ENCODE results near the gene CRYGN.

The CRYGN gene

DNA sequence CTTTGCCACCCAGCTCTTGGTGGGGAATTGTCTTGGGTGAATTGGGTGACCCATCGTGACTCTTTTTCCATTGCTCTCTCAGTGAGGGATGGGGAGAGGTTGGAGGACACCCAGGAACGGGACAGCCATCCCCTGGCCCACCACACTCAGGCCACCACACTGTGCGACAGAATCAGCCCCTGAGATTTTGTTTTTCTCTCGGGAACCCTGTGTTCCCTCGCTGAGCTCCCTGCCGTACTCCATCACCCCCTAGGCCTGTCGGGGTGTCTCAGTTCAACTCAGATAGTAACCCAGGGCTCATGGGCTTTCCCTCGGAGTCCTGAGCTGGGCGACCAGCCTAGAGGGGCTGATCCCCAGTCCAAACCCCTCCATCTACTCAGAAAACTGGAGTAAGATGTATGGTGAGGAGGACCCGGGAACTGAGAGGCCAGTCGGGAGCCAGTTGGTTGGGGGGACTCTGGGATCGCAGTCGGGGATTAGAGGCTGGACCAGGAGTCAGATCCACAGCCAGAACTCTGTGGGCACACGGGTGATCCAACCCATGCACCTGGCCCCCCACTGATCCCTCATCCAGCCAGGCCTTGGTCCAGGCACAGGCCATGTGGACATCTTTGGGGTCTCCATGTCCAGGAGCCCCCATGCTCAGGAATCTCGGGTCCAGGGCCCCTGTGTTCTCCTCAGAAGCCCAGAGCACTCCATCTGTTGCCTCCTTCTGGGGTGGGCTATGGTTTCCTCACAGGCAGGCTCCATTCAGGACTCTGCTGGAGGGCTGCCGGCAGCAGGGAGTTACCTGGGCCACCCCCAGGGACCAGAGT, 9.3 kb downstream of the CRYGN start:
- no peak for TF ChIP-seq POLR2AphosphoS5 (IDR thresholded peaks at IDR 0.05; ENCODE audit: low read depth, low read length)
- no peak for TF ChIP-seq SIN3A (IDR thresholded peaks at IDR 0.05; ENCODE audit: borderline replicate concordance, insufficient read depth, low read length)

DNA sequence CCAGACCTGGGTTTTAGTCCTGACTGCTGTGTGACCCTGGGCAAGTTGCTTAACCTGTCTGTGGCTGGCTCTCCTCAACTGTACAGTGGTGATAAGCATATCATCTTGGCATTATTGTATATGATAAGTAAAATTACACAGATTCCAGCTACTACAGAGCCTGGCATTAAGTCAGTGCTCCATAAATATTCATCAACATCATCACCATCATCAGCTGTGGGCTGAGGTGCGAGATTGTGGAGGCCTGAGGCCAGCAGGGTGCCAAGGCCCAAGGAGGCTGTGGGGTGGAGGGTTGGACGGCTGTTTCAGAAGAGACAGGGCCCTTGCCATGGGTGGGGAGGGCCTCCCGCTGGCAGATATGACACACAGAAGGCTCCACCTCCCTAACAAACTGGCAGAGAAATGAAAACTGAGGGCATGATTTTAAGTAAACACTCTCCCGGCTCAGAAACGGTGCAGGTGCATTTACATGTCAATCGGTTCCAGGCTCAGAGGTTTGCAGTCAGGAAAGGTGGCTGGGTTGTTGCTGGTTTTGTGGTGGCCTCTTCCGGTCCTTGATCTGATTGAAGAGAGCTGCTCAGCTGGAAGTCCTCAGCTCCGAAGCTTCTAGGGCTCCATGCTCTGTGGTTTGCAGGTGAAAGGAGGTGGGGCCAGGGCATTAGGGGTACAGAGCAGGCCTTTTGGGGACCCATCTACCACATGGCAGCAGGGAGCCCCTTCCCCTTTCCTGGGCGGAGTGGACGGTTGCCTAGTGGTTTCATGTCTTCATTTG, 10.2 kb downstream of the CRYGN start:
- TF ChIP-seq REST (IDR thresholded peaks at IDR 0.05; ENCODE audit: insufficient read depth in 1 of 2, low read depth in 2 of 2, low read length in 2 of 2) = no peak
- TF ChIP-seq TAF1 (IDR thresholded peaks at IDR 0.05; ENCODE audit: borderline replicate concordance, insufficient read depth, low read length) = no peak
- no peak for TF ChIP-seq SIN3A (IDR thresholded peaks at IDR 0.05; ENCODE audit: borderline replicate concordance, insufficient read depth, low read length)
- TF ChIP-seq FOXP2 (optimal IDR thresholded peaks at IDR 0.05; ENCODE audit: borderline replicate concordance, extremely low read depth, extremely low read length, insufficient read depth) = no peak

DNA sequence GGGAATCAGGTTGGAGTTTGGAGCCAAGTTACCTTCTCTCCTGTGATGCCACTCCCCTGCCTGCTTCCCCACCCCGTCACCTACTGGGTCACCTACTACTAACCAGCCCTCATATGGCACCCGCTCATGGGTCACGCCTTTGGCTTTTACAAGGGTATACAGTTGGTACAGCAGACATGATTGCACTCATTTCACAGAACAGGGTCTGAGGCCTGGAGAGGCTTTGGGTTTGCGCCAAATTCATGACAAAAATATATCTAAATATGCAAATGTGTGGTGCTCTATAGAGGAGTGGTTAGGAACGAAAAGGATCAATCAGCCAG, 10.7 kb downstream of the CRYGN start:
- TF ChIP-seq POLR2AphosphoS5 (IDR thresholded peaks at IDR 0.05; ENCODE audit: low read depth, low read length) (no peak), FOXP2 (optimal IDR thresholded peaks at IDR 0.05; ENCODE audit: borderline replicate concordance, extremely low read depth, extremely low read length, insufficient read depth) (no peak), SIN3A (IDR thresholded peaks at IDR 0.05; ENCODE audit: borderline replicate concordance, insufficient read depth, low read length) (no peak), TAF1 (IDR thresholded peaks at IDR 0.05; ENCODE audit: borderline replicate concordance, insufficient read depth, low read length) (no peak), REST (IDR thresholded peaks at IDR 0.05; ENCODE audit: insufficient read depth in 1 of 2, low read depth in 2 of 2, low read length in 2 of 2) (no peak)

DNA sequence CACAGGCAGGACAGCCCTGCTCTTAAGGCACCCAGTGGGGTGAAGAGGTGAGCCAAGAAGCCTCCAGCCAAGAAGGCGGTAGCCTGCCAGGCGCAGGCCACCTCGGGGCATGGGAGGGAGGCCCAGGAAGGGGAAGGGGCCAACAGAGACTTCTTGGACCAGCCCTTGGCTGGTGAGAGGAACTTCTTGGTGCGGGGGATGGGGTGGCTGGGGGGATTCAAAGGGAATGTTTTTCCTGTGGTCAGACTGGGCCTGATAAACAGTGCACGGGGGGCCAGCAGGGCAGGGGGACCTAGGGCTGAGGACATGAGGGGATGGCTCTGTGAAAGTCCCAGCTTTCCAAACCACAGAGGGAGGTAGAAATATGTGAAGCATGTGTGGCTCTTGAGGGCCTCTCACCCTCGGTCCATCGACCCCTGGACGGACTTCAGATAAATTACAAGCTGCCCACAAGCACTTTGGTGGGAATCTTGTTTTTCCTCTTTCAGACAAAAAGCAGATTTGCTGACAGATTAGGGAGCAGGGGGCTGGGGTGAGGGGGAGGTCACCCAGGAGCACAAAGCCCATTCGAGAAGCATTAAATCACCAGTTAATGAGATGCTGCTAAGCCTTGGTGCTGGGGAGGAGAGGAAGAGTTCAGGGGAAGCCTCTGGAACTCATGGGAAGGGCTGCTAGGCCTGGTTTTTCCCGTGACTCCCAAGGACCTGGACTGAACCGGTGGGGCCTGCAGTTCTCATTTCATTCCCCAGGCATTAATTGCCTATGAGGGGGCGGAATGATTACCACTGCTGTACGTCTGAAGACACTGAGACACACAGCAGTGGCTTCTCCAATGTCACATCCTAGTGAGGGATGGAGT, 11.3 kb downstream of the CRYGN start:
- no peak for TF ChIP-seq POLR2AphosphoS5 (IDR thresholded peaks at IDR 0.05; ENCODE audit: low read depth, low read length)
- TF ChIP-seq FOXP2 (optimal IDR thresholded peaks at IDR 0.05; ENCODE audit: borderline replicate concordance, extremely low read depth, extremely low read length, insufficient read depth) = no peak
- no peak for TF ChIP-seq REST (IDR thresholded peaks at IDR 0.05; ENCODE audit: insufficient read depth in 1 of 2, low read depth in 2 of 2, low read length in 2 of 2)
- TF ChIP-seq TAF1 (IDR thresholded peaks at IDR 0.05; ENCODE audit: borderline replicate concordance, insufficient read depth, low read length) = no peak
- TF ChIP-seq SIN3A (IDR thresholded peaks at IDR 0.05; ENCODE audit: borderline replicate concordance, insufficient read depth, low read length) = no peak

GRCh38 chr7:151427705-151428377, 12.1 kb downstream of the CRYGN start:
- TF ChIP-seq SIN3A (IDR thresholded peaks at IDR 0.05; ENCODE audit: borderline replicate concordance, insufficient read depth, low read length) (no peak), TAF1 (IDR thresholded peaks at IDR 0.05; ENCODE audit: borderline replicate concordance, insufficient read depth, low read length) (no peak), FOXP2 (optimal IDR thresholded peaks at IDR 0.05; ENCODE audit: borderline replicate concordance, extremely low read depth, extremely low read length, insufficient read depth) (no peak), POLR2AphosphoS5 (IDR thresholded peaks at IDR 0.05; ENCODE audit: low read depth, low read length) (no peak), REST (IDR thresholded peaks at IDR 0.05; ENCODE audit: insufficient read depth in 1 of 2, low read depth in 2 of 2, low read length in 2 of 2) (no peak)
